ENCODE data around the gene NOC3L.
"Not testable (repeated sequence)": the region's sequence is repeated elsewhere in the genome, so short reads cannot be mapped to it uniquely, and the experiment has no call there.

NOC3L gene, protein sequence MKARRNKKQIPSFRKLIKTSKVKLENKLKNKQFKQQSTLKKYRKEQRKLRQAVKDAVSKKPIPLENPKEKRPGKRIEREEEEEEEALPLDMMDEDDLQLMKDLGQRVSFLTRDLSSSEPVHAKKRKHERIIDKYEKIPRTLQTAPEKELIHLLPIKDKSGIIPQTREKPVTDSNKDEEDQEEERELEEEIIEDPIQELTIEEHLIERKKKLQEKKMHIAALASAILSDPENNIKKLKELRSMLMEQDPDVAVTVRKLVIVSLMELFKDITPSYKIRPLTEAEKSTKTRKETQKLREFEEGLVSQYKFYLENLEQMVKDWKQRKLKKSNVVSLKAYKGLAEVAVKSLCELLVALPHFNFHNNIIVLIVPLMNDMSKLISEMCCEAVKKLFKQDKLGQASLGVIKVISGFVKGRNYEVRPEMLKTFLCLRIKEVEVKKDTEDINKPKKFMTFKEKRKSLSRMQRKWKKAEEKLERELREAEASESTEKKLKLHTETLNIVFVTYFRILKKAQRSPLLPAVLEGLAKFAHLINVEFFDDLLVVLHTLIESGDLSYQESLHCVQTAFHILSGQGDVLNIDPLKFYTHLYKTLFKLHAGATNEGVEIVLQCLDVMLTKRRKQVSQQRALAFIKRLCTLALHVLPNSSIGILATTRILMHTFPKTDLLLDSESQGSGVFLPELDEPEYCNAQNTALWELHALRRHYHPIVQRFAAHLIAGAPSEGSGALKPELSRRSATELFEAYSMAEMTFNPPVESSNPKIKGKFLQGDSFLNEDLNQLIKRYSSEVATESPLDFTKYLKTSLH

DNA sequence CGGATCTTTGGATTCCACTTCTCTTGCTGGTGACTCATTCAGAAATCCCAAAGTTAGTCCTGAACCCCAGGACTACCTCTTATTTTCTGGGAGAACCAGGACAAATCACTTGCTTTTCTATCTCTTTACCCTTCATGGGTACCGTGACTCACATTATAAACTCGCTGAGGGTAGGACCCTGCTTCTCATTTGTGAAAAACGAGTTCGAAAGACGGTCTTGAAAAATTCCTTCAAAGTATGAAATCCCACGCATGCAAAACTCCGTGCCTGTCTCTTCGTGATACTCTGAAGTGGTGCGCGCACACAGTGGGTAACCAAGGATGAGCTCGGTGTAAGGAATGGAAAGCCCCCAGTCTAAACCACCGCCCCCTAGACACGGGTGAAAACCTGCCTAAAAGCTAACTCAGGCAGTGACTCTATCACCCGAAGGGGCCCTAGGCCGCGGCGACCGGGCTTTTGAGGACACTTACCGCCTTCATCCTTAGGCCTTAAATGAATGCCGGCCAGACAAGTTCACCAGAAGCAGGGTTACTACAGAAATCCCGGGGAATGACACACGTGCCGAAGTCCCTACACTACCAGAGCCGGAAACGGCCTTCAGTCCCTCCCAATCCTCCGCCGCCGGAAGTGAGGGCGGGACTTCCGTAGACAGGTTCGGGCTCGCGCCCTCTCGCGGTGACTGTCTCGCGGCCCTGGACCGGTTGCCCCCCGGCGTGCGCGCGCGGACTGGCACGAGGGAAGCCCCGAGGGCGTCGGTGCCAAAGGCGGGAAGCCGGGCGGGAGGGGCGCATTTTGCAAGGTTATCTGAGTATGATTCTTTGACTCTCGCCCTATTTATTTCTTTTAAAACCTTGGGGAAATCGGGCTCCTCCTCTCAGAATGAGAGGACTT, at the start of gene NOC3L:
TSS of gene NOC3L (minus strand) at position 580 of the 891 bp plus-strand sequence. CDS start at position 479, 101 bp downstream.
- peak; percentile 93 for DNase-seq

GRCh38 chr10:94412449-94412848, 49.7 kb upstream of the NOC3L start:
- no peak for DNase-seq

DNA sequence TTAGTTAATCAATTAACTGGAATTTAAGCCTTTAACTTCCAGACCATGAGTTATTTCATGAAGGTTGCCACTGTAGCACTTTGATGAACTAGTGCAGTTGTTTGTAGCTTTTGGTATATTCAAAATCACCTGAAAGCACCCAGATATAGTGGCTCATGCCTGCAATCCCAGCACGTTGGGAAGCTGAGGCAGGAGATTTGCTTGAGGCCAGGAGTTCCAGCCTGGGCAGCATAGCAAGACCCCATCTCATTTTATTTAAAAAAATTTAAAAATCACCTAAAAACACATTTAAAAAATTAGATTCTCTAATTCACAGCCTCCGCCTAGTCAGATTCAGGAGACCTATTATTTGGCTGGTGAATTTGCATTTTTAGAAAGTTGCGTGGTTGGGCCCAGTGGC, 48.6 kb upstream of the NOC3L start:
- DNase-seq, result no peak

DNA sequence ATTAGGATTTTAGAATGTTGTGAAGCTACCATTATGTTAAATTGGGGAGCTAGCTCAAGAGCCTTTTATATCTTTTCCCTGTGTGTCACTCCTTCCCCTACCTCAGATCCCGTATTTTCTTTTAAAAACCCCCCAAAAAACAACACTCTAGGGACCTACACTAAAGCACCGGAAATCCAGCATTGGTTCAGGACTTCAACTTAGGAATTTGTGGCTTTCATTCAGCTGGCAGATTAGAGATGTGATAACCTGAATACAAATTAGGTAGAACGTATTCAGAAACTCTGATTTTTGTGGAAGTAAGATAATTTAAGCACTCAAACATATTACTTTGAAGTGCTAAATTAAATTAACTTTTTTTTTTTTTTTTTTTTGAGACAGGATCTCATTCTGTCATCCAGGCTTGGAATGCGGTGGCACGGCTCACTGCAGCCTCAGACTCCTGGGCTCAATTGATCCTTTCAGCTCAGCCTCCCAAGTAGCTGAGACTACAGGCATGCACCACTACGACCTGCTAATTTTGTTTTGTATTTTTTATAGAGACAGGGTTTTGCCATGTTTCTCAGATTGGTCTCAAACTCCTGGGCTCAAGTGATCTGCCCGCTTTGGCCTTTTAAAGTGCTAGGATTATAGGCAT, 46.4 kb upstream of the NOC3L start:
- no peak for DNase-seq

DNA sequence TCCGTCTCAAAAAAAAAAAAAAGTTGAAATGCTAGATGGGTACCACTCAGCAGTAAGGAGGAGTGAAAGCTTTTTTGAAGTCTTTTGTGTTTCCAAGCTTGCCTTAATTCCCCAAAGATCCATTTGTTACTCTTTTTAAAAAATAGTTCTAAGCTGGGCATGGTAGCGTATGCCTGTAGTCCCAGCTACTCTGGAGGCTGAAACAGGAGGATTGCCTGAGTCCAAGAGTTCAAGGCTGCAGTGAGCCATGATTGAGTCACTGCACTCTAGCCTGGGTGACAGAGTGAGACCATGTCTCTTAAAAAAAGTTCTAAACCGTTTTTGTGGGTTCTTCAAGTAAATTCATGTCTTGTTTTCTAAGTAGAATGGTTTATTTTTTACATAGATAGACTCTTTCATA, 44.9 kb upstream of the NOC3L start:
- DNase-seq, result no peak

DNA sequence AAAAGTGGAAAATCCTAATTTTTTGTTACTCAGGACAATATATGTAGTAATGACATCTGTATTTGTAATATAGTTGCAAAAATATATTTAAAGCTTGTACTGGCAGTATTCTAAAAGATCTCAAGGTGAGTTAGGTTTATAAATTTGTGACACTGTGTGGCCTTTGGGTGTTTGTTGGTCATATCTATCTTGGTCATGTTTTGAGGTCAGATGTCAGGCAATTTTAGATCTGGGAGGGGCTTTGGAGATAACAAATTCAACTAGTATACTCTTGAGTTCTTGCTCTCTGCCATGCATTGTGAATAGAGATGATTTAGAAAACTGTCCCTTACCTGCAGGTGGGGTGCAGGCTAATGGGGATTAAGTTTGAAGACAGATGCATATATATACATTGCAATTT, 42.7 kb upstream of the NOC3L start:
- DNase-seq, result no peak

DNA sequence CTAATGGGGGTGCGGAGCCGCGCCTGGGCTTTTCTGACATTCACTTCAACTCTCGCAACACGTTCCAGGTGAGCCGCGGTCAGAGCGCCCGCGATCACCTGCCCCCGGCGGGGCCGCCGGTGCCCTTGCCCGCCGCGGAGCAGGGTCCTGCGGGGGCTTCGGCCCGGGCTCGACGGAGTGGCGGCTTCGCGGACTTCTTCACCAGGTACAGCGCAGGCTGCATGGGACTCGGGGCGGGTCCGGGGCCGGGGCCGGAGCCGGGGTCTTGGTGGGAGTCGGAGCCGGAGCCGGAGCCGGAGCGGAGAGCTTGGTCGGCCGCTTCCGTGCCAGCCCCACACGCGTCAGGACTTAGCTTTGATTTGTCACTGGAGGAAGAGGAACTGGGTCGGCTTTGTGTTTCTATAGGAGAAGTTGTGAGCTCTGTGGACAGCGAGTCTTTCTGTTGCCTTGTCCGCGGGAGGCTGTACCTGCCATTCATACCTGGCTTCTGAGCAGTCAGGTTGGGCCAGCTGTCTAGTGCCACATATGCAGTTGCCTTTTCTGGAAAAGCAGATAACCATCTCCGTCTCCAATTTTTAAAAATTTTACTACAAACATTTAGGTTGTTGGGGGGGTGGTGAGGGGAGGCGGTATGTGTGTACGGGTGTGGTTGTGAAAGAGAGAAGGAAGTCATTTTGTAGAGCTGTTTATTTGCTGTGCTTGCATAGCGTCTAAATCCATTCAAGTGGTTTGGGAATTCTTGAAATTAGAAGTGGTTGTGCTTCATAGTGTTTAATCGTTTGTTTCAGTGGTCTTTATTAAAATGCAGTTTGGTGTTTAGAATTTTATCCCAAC, 40.9 kb upstream of the NOC3L start:
- DNase-seq, result peak; percentile 17

- DNase-seq, result no peak
Measured at GRCh38 chr10:94402843-94403379, 40.2 kb upstream of the NOC3L start.

- DNase-seq, result peak; percentile 15
Measured at GRCh38 chr10:94402204-94402842, 39.6 kb upstream of the NOC3L start, which contains the start of gene TBC1D12. TSS of gene TBC1D12 (plus strand) at chr10:94402541. CDS start at chr10:94402614, 73 bp downstream.

DNA sequence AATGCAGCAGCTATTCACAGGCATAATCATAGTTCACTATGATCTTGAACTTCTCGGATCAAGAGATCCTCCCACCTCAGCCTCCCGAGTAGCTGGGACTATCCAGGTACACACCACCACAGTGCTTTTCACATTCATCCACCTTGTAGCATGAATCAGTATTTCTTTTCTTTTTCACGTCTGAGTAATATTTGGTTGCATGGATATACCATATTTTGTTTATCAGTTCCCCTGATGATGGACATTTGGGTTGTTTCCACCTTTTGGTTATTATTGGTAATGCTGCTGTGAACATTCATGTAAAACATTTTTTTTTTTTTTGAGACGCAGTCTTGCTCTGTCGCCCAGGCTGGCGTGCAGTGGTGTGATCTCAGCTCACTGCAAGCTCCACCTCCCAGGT, 36.0 kb upstream of the NOC3L start:
- no peak for DNase-seq

- DNase-seq, result no peak
Measured at GRCh38 chr10:94397549-94398370, 35.0 kb upstream of the NOC3L start.

DNA sequence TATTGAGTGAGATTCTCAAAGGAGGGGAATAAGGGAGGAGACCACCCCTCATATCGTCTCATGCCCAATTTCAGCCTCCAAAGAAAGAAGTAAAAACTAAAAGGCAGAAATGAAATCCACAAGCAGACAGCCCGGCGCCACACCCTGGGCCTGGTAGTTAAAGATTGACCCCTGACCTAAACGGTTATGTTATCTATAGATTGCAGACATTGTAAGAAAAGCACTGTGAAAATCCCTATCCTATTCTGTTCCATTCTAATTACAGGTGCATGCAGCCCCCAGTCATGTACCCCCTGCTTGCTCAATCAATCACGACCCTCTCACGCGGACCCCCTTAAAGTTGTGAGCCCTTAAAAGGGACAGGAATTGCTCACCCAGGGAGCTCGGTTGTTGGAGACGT, 29.4 kb upstream of the NOC3L start:
- DNase-seq, result not testable (repeated sequence)

- DNase-seq, result not testable (repeated sequence)
Measured at GRCh38 chr10:94385733-94386132, 23.0 kb upstream of the NOC3L start.

- DNase-seq, result no peak
Measured at GRCh38 chr10:94383530-94383929, 20.8 kb upstream of the NOC3L start.

DNA sequence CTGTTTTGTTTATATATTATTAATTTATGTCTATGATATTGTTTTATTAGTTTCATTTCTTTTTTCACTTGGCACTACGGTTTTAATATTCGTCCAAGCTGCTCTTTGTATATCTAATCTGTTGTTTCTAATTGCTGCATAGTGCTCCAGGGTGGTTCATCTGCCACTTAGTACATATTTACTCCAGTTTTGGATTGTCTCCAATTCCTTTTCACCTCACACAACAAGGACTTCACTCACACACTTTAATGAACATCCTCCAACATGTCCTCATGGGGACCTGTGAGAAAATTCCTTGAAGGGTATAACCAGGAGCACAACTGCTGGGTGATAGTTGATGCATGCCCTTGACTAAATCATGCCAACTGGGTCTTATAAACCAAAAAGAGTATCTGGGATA, 14.1 kb upstream of the NOC3L start:
- DNase-seq, result no peak

- DNase-seq, result no peak
Measured at GRCh38 chr10:94375374-94375773, 12.6 kb upstream of the NOC3L start.

- no peak for DNase-seq
Measured at GRCh38 chr10:94370501-94370900, 7.8 kb upstream of the NOC3L start.

- DNase-seq, result no peak
Measured at GRCh38 chr10:94366382-94366781, 3.6 kb upstream of the NOC3L start.

GRCh38 chr10:94364482-94364881, 1.7 kb upstream of the NOC3L start:
- DNase-seq, result no peak

GRCh38 chr10:94363251-94363565, 469 bp upstream of the NOC3L start:
- DNase-seq, result peak; percentile 3
